ENCODE measurements around the gene CDC42BPG. TPM values are rescaled to one million over a fixed set of nuclear protein-coding genes. Genes with fewer than 3 reads are reported as not detected.

The CDC42BPG gene
- polyA plus RNA-seq, 1 donor from 2014 or later: not detected

DNA sequence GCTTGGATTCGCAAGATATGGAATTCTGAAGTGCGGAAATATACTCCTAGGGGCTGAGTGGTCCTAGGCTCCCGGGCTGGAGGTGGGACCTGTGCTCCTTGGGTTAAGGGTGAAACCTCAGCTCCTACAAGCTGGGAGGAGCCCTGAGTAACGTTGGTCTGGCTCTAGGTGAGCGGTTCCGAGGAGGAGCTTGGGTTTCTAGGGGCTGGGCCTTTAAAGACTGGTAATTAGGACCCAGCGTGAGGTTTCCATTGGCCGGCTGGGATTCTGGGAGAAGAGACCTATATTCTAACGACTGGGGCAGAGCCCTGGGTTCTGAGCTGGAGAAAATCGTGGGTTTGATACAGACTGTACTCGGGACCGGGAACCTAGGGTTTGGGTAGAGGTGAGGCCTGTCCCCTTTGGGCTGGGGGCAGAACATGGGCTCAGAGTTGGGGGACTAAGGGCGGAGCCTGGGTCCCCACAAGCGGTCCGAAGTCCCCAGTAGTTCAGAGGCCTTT, 40.6 kb downstream of the CDC42BPG start:
- no peaks in the 10 kb centered on the region for H3K27me3 ChIP-seq (ENCODE audit: insufficient read depth, low read depth, low read length)
- no peaks in the 10 kb centered on the region for H4K20me1 ChIP-seq (ENCODE audit: insufficient read depth)
- no peak overlapping the region for H3K27ac ChIP-seq (ENCODE audit: low read length)
- H2AFZ ChIP-seq (ENCODE audit: low read depth, low read length): no peak overlapping the region
- peak overlapping the region; percentile 88 for H3K4me2 ChIP-seq (ENCODE audit: low read length)
- no peaks in the 10 kb centered on the region for H3K9me2 ChIP-seq (ENCODE audit: insufficient read depth, low read length)
- H3K4me3 ChIP-seq (ENCODE audit: low read length): peak overlapping the region; percentile 67
- TF ChIP-seq TAF1 (IDR thresholded peaks at IDR 0.05; ENCODE audit: low read depth) (no peak), EZH2 (IDR thresholded peaks at IDR 0.05; ENCODE audit: borderline replicate concordance, insufficient read depth, low read length, poor library complexity, severe bottlenecking) (no peak), CTCF (IDR thresholded peaks at IDR 0.05; ENCODE audit: poor library complexity, severe bottlenecking) (no peak), SMC3 (conservative IDR thresholded peaks at IDR 0.05; ENCODE audit: poor library complexity) (no peak), MXI1 (conservative IDR thresholded peaks at IDR 0.05; ENCODE audit: poor library complexity, severe bottlenecking) (no peak)
- peak overlapping the region; percentile 54 for H3K9ac ChIP-seq (ENCODE audit: low read length)
- H3K36me3 ChIP-seq (ENCODE audit: insufficient read depth, low read length): peaks cover 9% of the 10 kb centered on the region
- no peaks in the 10 kb centered on the region for H3K79me2 ChIP-seq (replicated peaks; ENCODE audit: insufficient read depth, low read length)
- no peaks in the 10 kb centered on the region for H3K9me3 ChIP-seq (ENCODE audit: low read length)
- H3F3A ChIP-seq (ENCODE audit: insufficient read depth, low read length, poor library complexity, severe bottlenecking): no peaks in the 10 kb centered on the region

DNA sequence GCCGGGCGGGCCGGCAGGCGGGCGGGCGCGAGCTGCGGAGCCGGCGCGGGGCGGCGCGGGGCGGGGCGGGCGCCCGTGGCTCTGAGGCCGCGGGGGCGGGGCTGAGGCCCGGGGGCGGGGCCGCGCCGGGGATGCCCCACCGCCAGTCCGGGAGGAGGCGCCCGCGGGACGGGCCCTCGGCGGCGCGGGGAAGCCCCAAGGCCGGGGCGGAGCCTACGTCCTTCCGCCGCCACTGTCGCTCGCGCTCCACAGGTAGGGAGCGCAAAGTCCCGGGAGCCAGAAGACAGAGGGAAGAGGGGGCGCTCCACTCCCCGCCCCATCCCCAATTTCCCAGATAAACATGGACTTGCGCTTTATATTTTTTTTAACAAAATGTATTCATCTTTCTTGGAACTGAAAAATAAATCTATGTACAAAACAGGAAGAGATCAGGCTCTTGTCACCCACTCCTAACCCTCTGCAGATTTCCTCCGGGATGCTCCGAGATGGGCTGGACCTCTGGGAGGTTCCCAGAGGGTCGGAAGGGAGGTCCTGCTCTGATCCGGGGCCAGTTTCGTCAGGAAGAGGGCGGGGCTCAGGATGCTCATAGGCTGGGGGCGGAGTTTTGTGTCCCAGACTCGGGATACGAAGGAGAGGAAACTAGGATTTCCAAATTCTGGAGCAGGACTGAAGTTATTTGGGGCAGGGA, 41.2 kb downstream of the CDC42BPG start, which contains the start of gene MAP4K2:
MAP4K2 (minus strand) TSS at position 57 of the 688 bp plus-strand sequence. CDS start 65 bp downstream, outside the sequence.
- Histone ChIP-seq H3K27ac (ENCODE audit: low read length) (no peak within 1 kb of the TSS), H3K9me3 (ENCODE audit: low read length) (no peaks in the 10 kb centered on the region), H3K27me3 (ENCODE audit: insufficient read depth, low read depth, low read length) (no peaks in the 10 kb centered on the region), H3K9me2 (ENCODE audit: insufficient read depth, low read length) (no peaks in the 10 kb centered on the region), H3K9ac (ENCODE audit: low read length) (peak within 1 kb of the TSS; percentile 54), H3K79me2 (replicated peaks; ENCODE audit: insufficient read depth, low read length) (no peaks in the 10 kb centered on the region), H4K20me1 (ENCODE audit: insufficient read depth) (no peaks in the 10 kb centered on the region), H3K4me2 (ENCODE audit: low read length) (peak within 1 kb of the TSS; percentile 88), H3F3A (ENCODE audit: insufficient read depth, low read length, poor library complexity, severe bottlenecking) (no peaks in the 10 kb centered on the region), H3K36me3 (ENCODE audit: insufficient read depth, low read length) (peaks cover 9% of the 10 kb centered on the region), H3K4me3 (ENCODE audit: low read length) (peak within 1 kb of the TSS; percentile 67), H2AFZ (ENCODE audit: low read depth, low read length) (no peak within 1 kb of the TSS)
- TF ChIP-seq MXI1 (conservative IDR thresholded peaks at IDR 0.05; ENCODE audit: poor library complexity, severe bottlenecking): peak; percentile 27
- peak; percentile 24 for TF ChIP-seq RAD21 (conservative IDR thresholded peaks at IDR 0.05)
- peak; percentile 49 for TF ChIP-seq CTCF (IDR thresholded peaks at IDR 0.05; ENCODE audit: poor library complexity, severe bottlenecking)
- no peak for TF ChIP-seq EZH2 (IDR thresholded peaks at IDR 0.05; ENCODE audit: borderline replicate concordance, insufficient read depth, low read length, poor library complexity, severe bottlenecking)
